H1 (cell line): ENCODE results near the gene CUL1. TPM values are rescaled to one million over a fixed set of nuclear protein-coding genes. Genes with fewer than 3 reads are reported as not detected.

Experiments used
- CTCF ChIA-PET: fragments of 300-600 bp; sonication (Branson Sonifier 250); formaldehyde crosslinking; loops from one replicate; lab custom pipeline; 2021; ENCODE audit not compliant: partially characterized antibody; lab: Charles Lee
- POLR2A ChIA-PET: fragments of 300-600 bp; sonication (Branson Sonifier 250); formaldehyde crosslinking; loops from one replicate; lab custom pipeline; 2021; ENCODE audit warnings: inconsistent platforms; ENCODE audit not compliant: partially characterized antibody; lab: Charles Lee
- DNase-seq, 2 experiments: peaks; one replicate each; pipeline versions ENCODE4 v3.0.0 to v3.0.0-alpha.2; 2010 to 2022; ENCODE audit warnings: low spot score in 2 of 2, low read depth in 1 of 2, mixed read lengths in 1 of 2
- FAIRE-seq: peaks from 2 replicates; lab custom pipeline; 2011; peaks lifted over from hg19 to GRCh38; lab: Jason Lieb, UNC
- H2AFZ ChIP-seq: 2 replicates; pipeline ENCODE4 v1.8.1; 2012; ENCODE audit warnings: low read length, inconsistent platforms
- H2AK5ac ChIP-seq: 2 replicates; pipeline ENCODE4 v1.6.1; 2013; ENCODE audit warnings: low read depth, low read length
- H2BK120ac ChIP-seq: replicated peaks from 2 replicates; pipeline ENCODE3; 2013; ENCODE audit warnings: low read depth, low read length, inconsistent platforms
- H2BK12ac ChIP-seq: 2 replicates; pipeline ENCODE4 v1.6.1; 2013; ENCODE audit warnings: low read depth, low read length
- H2BK15ac ChIP-seq: 2 replicates; pipeline ENCODE4 v1.6.1; 2013; ENCODE audit warnings: low read length
- H2BK20ac ChIP-seq: 2 replicates; pipeline ENCODE4 v1.6.1; 2013; ENCODE audit warnings: low read length
- H2BK5ac ChIP-seq: 2 replicates; pipeline ENCODE4 v1.6.1; 2013; ENCODE audit warnings: low read depth, low read length
- H3K14ac ChIP-seq: 2 replicates; pipeline ENCODE4 v1.6.1; 2013; ENCODE audit warnings: inconsistent platforms; ENCODE audit not compliant: insufficient read length
- H3K18ac ChIP-seq: 2 replicates; pipeline ENCODE4 v1.6.1; 2013; ENCODE audit warnings: low read length; ENCODE audit errors: extremely low read depth
- H3K23ac ChIP-seq: 2 replicates; pipeline ENCODE4 v1.6.1; 2013; ENCODE audit warnings: inconsistent platforms; ENCODE audit not compliant: insufficient read length
- H3K23me2 ChIP-seq: 2 replicates; pipeline ENCODE4 v1.6.1; 2013; ENCODE audit warnings: low read depth, low read length
- H3K27ac ChIP-seq: 2 replicates; pipeline ENCODE4 v1.6.1; 2011; ENCODE audit warnings: low read depth, low read length, inconsistent platforms
- H3K27me3 ChIP-seq, 4 experiments: replicated peaks in 1 of 4; 1 replicate in 1 of 4; 2 replicates in 3 of 4; pipeline versions ENCODE4 v1.6.1 to v1.8.1; 2011 to 2013; ENCODE audit warnings: low read length in 3 of 4, mild to moderate bottlenecking in 3 of 4, inconsistent platforms in 2 of 4, mixed read lengths in 2 of 4, moderate library complexity in 1 of 4; ENCODE audit not compliant: control insufficient read depth in 3 of 4, insufficient read depth in 3 of 4; ENCODE audit errors: extremely low read depth in 1 of 4
- H3K36me3 ChIP-seq, 4 experiments: 2 replicates each; pipeline versions ENCODE4 v1.6.1 to v1.8.1; 2011 to 2013; ENCODE audit warnings: mild to moderate bottlenecking in 4 of 4, low read length in 3 of 4, moderate library complexity in 2 of 4, control low read depth in 1 of 4, inconsistent platforms in 1 of 4; ENCODE audit not compliant: insufficient read depth in 4 of 4, control insufficient read depth in 2 of 4
- H3K4ac ChIP-seq: replicated peaks from 2 replicates; pipeline ENCODE3; 2013; ENCODE audit warnings: low read length, low read depth, mixed read lengths, inconsistent platforms; ENCODE audit not compliant: insufficient read length
- H3K4me1 ChIP-seq, 4 experiments: replicated peaks in 1 of 4; 1 replicate in 1 of 4; 2 replicates in 3 of 4; pipeline versions ENCODE4 v1.6.1 to v1.8.1; 2011 to 2013; ENCODE audit warnings: low read length in 3 of 4, inconsistent platforms in 2 of 4, mixed read lengths in 1 of 4; ENCODE audit not compliant: insufficient read depth in 4 of 4, control insufficient read depth in 3 of 4
- H3K4me2 ChIP-seq, 2 experiments: 2 replicates each; pipeline versions ENCODE4 v1.6.1 to v1.8.1; 2011 to 2013; ENCODE audit warnings: low read depth in 2 of 2, low read length in 2 of 2, control low read depth in 1 of 2, inconsistent platforms in 1 of 2, mild to moderate bottlenecking in 1 of 2; ENCODE audit not compliant: insufficient read depth in 1 of 2
- H3K4me3 ChIP-seq, 4 experiments: fragments of 200-600, 300-600 bp in 1 of 4; sonication (generic), shearing (Covaris generic), sonication (Bioruptor Twin) in 1 of 4; 2 replicates each; pipeline versions ENCODE4 v1.5.1 to v1.8.1; 2011 to 2016; ENCODE audit warnings: low read length in 4 of 4, low read depth in 3 of 4, control low read depth in 2 of 4, inconsistent platforms in 2 of 4, mild to moderate bottlenecking in 2 of 4, mixed read lengths in 1 of 4, moderate library complexity in 1 of 4; ENCODE audit not compliant: insufficient read depth in 2 of 4; ENCODE audit errors: extremely low read depth in 1 of 4
- H3K56ac ChIP-seq: replicated peaks from 2 replicates; pipeline ENCODE3; 2013; ENCODE audit warnings: low read depth, mild to moderate bottlenecking, mixed read lengths, low read length, inconsistent platforms; ENCODE audit not compliant: insufficient read length
- H3K79me1 ChIP-seq: 2 replicates; pipeline ENCODE4 v1.6.1; 2013; ENCODE audit warnings: low read depth, low read length, control low read depth
- H3K79me2 ChIP-seq, 2 experiments: 2 replicates each; pipeline versions ENCODE4 v1.6.1 to v1.8.1; 2012 to 2013; ENCODE audit warnings: low read length in 2 of 2, mild to moderate bottlenecking in 2 of 2, inconsistent platforms in 1 of 2; ENCODE audit not compliant: insufficient read depth in 2 of 2, control insufficient read depth in 1 of 2
- H3K9ac ChIP-seq, 4 experiments: replicated peaks in 1 of 4; 1 replicate in 1 of 4; 2 replicates in 3 of 4; pipeline versions ENCODE4 v1.6.1 to v1.8.1; 2011 to 2013; ENCODE audit warnings: low read depth in 3 of 4, low read length in 3 of 4, control low read depth in 2 of 4, mild to moderate bottlenecking in 2 of 4, moderate library complexity in 2 of 4, inconsistent platforms in 1 of 4; ENCODE audit errors: extremely low read depth in 1 of 4
- H3K9me3 ChIP-seq, 2 experiments: 2 replicates each; pipeline versions ENCODE4 v1.6.1 to v1.8.1; 2012 to 2013; ENCODE audit warnings: mild to moderate bottlenecking in 2 of 2, moderate library complexity in 2 of 2, control low read depth in 1 of 2, inconsistent platforms in 1 of 2, low read depth in 1 of 2, low read length in 1 of 2, mixed read lengths in 1 of 2; ENCODE audit not compliant: insufficient read depth in 2 of 2
- H4K20me1 ChIP-seq, 2 experiments: replicated peaks in 1 of 2; 2 replicates each; pipeline versions ENCODE3 to v1.8.1; 2011 to 2013; ENCODE audit warnings: inconsistent platforms in 2 of 2, low read length in 2 of 2, mild to moderate bottlenecking in 1 of 2; ENCODE audit not compliant: insufficient read depth in 2 of 2, control insufficient read depth in 1 of 2
- H4K5ac ChIP-seq: 2 replicates; pipeline ENCODE4 v1.6.1; 2013; ENCODE audit warnings: low read length, low read depth, mixed read lengths, inconsistent platforms; ENCODE audit not compliant: insufficient read length
- H4K8ac ChIP-seq: 2 replicates; pipeline ENCODE4 v1.8.0; 2013; ENCODE audit warnings: mild to moderate bottlenecking, moderate library complexity, low read length, inconsistent platforms; ENCODE audit not compliant: insufficient read depth; ENCODE audit errors: extremely low read depth
- H4K91ac ChIP-seq: replicated peaks from 2 replicates; pipeline ENCODE3; 2013; ENCODE audit warnings: low read length, mixed read lengths, inconsistent platforms; ENCODE audit not compliant: insufficient read length
- CHD2 ChIP-seq: IDR thresholded peaks from 2 replicates; pipeline ENCODE4 v1.6.1; 2012; ENCODE audit warnings: low read length, improper control_type of control experiment
- GABPA ChIP-seq: IDR thresholded peaks from 2 replicates; pipeline ENCODE4 v1.6.1; 2011; ENCODE audit warnings: mild to moderate bottlenecking, low read length, moderate library complexity, borderline replicate concordance; ENCODE audit not compliant: insufficient read depth
- KDM1A ChIP-seq: fragments of 200-600, 300-600 bp; sonication (generic); IDR thresholded peaks from 2 replicates; pipeline ENCODE4 v1.7.1; 2016; ENCODE audit warnings: mild to moderate bottlenecking, low read length, borderline replicate concordance
- POU5F1 ChIP-seq: IDR thresholded peaks from 2 replicates; pipeline ENCODE4 v1.6.1; 2011; ENCODE audit warnings: low read depth, mild to moderate bottlenecking, low read length, moderate library complexity
- RAD21 ChIP-seq, 2 experiments: IDR thresholded peaks in 1 of 2; conservative IDR thresholded peaks in 1 of 2; 2 replicates each; pipeline ENCODE4 v1.6.1; 2011; ENCODE audit warnings: low read depth in 2 of 2, low read length in 2 of 2, improper control_type of control experiment in 1 of 2, inconsistent platforms in 1 of 2, mild to moderate bottlenecking in 1 of 2, moderate library complexity in 1 of 2
- YY1 ChIP-seq: IDR thresholded peaks from 2 replicates; pipeline ENCODE4 v1.6.1; 2011; ENCODE audit warnings: low read depth, mild to moderate bottlenecking, low read length
- WGBS, 2 experiments: shearing (Covaris generic) in 1 of 2; methylation state at CpG; one replicate each; pipeline versions ENCODE4 v1.1.6 to v1.1.7; 2013 to 2015; ENCODE audit warnings: low lambda C conversion rate in 2 of 2, mixed read lengths in 2 of 2, inconsistent platforms in 1 of 2, low coverage in 1 of 2, missing lambda C conversion rate in 1 of 2; ENCODE audit not compliant: insufficient replicate concordance in 2 of 2, insufficient coverage in 1 of 2, insufficient read length in 1 of 2; ENCODE audit errors: extremely low coverage in 1 of 2, missing lambda C conversion rate in 1 of 2; 5-methylcytosine and 5-hydroxymethylcytosine counted together
- polyA plus RNA-seq, 7 experiments: library from polyadenylated mRNA; depleted of rRNA in 3 of 7; stranded (reverse) in 5 of 7; unstranded in 2 of 7; fragments of >200 nt in 5 of 7; fragments of 200-250 nt in 2 of 7; gene quantifications; 1 replicate in 5 of 7; 2 replicates in 1 of 7; 4 replicates in 1 of 7; pipeline versions ENCODE4 v1.2.1 to v1.2.3, GENCODE V29; 2011 to 2013; ENCODE audit warnings: missing spikeins in 2 of 7, mixed read lengths in 2 of 7
- total RNA-seq: library from RNA; stranded (reverse); fragmentation: NEBNext Ultra II Directional; extraction: Animal tissue kit (Norgen Biotek cat#: 25700); gene quantifications from 2 replicates; pipeline ENCODE4 v1.2.1, GENCODE V29; 2021

CUL1 gene
- total and polyA plus RNA-seq, 2 of the 8 experiments (the other 6 are each of a cell fraction or from before 2014, with no cell fraction given): 33.0 to 77.3 TPM

DNA sequence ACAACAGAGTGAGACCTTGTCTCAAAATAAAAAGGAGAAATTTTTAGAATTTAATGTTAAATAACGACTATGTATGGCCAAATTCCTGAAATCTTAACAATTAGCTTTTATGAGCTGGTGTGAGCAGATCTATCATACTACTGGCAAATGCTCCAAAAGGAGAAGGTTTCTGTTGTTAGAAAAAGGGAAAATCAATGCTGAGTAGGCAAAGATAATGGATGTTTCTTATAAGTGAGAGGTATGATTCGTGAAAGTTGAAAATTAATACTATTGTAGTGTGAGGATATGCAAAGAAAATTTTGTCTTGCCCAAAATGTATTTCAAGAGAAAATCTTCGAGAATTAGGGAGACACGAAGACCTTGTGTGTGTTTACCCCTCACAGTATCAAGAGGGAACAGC lies 40.8 kb upstream of the CUL1 start:
- no peak overlapping the region for H3K14ac ChIP-seq
- no peak overlapping the region for H2AK5ac ChIP-seq
- H3K79me2 ChIP-seq: no peaks in the 10 kb centered on the region
- FAIRE-seq (no peak), DNase-seq (no peak)
- H2AFZ ChIP-seq: no peak overlapping the region
- H3K9ac ChIP-seq: no peak overlapping the region
- no peak overlapping the region for H4K91ac ChIP-seq
- H3K23ac ChIP-seq: no peak overlapping the region
- no peaks in the 10 kb centered on the region for H3K9me3 ChIP-seq
- no peak overlapping the region for H2BK12ac ChIP-seq
- no peak overlapping the region for H4K5ac ChIP-seq
- H3K23me2 ChIP-seq: no peaks in the 10 kb centered on the region
- no peak overlapping the region for H2BK120ac ChIP-seq
- no peak overlapping the region for H2BK20ac ChIP-seq
- no peak overlapping the region for H3K56ac ChIP-seq
- H3K18ac ChIP-seq: no peak overlapping the region
- H3K4me3 ChIP-seq: no peak overlapping the region
- no peaks in the 10 kb centered on the region for H3K27me3 ChIP-seq
- H3K4me1 ChIP-seq: no peaks in the 10 kb centered on the region
- no peaks in the 10 kb centered on the region for H3K79me1 ChIP-seq
- 85 to 100% methylated on average over 1 to 4 of the region's 4 CpGs for WGBS, 2 experiments
- no peak overlapping the region for H3K27ac ChIP-seq
- CTCF ChIA-PET: interaction anchor here (1.6 kb wide), 1 partner anchor 48 kb away, joined by 6 read pairs; no protein-coding TSS in a partner anchor
- no peak overlapping the region for H3K4ac ChIP-seq
- no peaks in the 10 kb centered on the region for H3K36me3 ChIP-seq
- no peak overlapping the region for H4K8ac ChIP-seq
- POLR2A ChIA-PET: no interaction called here
- H2BK15ac ChIP-seq: no peak overlapping the region
- no peaks in the 10 kb centered on the region for H4K20me1 ChIP-seq
- H3K4me2 ChIP-seq: no peak overlapping the region
- H2BK5ac ChIP-seq: no peak overlapping the region
- no peak for TF ChIP-seq CHD2
- no peak for TF ChIP-seq GABPA
- TF ChIP-seq YY1: no peak
- no peak for TF ChIP-seq POU5F1
- no peak for TF ChIP-seq KDM1A
- no peak for TF ChIP-seq RAD21 (IDR thresholded peaks at IDR 0.05 in 1 of 2, conservative IDR thresholded peaks at IDR 0.05 in 1 of 2; ENCODE audit: low read depth in 2 of 2, low read length in 2 of 2)
